ENCODE measurements around the gene LAMC3.
"Not testable (repeated sequence)": the region's sequence is repeated elsewhere in the genome, so short reads cannot be mapped to it uniquely, and the experiment has no call there.

Gene LAMC3

GRCh38 chr9:131098391-131099101, 89.6 kb downstream of the LAMC3 start:
- no peak for TF ChIP-seq CTCF (IDR thresholded peaks at IDR 0.05; ENCODE audit: insufficient read depth, low read depth, low read length, missing control alignments)
- no peak overlapping the region for H3K4me3 ChIP-seq (ENCODE audit: low read length)
- DNase-seq (ENCODE audit: low read depth) = no peak

- H3K4me3 ChIP-seq (ENCODE audit: low read length) = no peak overlapping the region
- no peak for DNase-seq (ENCODE audit: low read depth)
- TF ChIP-seq CTCF (IDR thresholded peaks at IDR 0.05; ENCODE audit: insufficient read depth, low read depth, low read length, missing control alignments) = no peak
Measured at GRCh38 chr9:131099102-131099606, 90.2 kb downstream of the LAMC3 start.

DNA sequence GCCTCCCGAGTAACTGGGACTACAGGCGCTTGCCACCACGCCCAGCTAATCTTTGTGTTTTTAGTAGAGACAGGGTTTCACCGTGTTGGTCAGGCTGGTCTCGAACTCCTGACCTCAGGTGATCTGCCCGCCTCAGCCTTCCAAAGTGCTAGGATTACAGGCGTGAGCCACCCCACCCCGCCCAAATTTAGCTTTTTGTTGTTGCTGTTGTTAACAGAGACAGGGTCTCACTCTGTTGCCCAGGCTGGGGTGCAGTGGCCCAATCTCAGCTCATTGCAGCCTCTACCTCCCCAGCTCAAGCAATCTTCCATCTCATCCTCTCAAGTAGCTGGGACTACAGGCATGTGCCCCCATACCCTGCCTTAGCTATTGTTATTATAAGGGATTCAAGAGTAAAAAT, 90.9 kb downstream of the LAMC3 start:
- DNase-seq (ENCODE audit: low read depth); H3K4me3 ChIP-seq (ENCODE audit: low read length): not testable (repeated sequence)

GRCh38 chr9:131100445-131100844, 91.5 kb downstream of the LAMC3 start:
- TF ChIP-seq CTCF (IDR thresholded peaks at IDR 0.05; ENCODE audit: insufficient read depth, low read depth, low read length, missing control alignments) = no peak
- no peak overlapping the region for H3K4me3 ChIP-seq (ENCODE audit: low read length)
- no peak for DNase-seq (ENCODE audit: low read depth)

- no peak for DNase-seq (ENCODE audit: low read depth)
- H3K4me3 ChIP-seq (ENCODE audit: low read length) = no peak overlapping the region
- TF ChIP-seq CTCF (IDR thresholded peaks at IDR 0.05; ENCODE audit: insufficient read depth, low read depth, low read length, missing control alignments) = no peak
Measured at GRCh38 chr9:131101207-131101964, 92.4 kb downstream of the LAMC3 start.

DNA sequence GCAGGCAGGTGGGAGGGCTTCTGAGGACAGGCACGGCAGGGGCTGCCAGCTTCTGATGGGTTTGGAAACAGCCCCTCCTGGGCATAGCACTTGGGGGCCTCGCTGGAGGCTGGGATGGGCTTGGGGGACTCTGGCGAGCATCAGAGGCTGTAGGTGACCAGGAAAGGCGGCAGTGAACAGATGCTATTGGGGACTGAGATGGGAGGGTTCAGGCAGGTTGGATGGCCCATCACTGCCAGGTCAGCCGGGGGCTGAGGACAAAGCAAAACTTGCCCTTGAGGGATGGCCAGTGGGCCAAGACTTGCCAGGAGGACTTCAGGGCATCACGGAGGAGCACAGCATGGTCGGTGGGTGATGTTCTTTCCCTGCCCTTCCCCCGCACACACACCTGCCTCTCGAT, 94.0 kb downstream of the LAMC3 start:
- H3K4me3 ChIP-seq (ENCODE audit: low read length) = no peak overlapping the region
- no peak for DNase-seq (ENCODE audit: low read depth)
- no peak for TF ChIP-seq CTCF (IDR thresholded peaks at IDR 0.05; ENCODE audit: insufficient read depth, low read depth, low read length, missing control alignments)

DNA sequence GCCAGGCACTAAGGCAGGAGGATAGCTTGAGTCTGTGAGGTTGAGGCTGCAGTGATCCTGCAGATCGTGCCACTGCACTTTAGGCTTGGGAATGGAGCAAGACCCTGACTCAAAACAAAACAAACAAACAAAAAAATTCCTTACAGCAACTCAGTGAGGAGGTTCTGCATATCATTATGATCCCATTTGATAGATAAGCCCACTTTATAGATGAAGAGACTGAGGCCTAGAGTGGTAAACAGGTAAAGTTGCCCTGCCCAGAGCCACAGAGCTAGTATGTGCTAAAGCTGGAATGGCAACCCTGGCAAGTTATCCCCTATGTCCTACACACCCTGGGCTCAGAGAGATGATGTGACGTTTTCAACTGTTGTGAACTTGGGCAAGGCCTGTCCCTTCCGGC, 94.6 kb downstream of the LAMC3 start:
- H3K4me3 ChIP-seq (ENCODE audit: low read length) = no peak overlapping the region
- no peak for DNase-seq (ENCODE audit: low read depth)
- TF ChIP-seq CTCF (IDR thresholded peaks at IDR 0.05; ENCODE audit: insufficient read depth, low read depth, low read length, missing control alignments) = no peak

All from epithelial cell of esophagus (primary cell).